IPS DF 4.7 (cell line): ENCODE data around the gene SPEF2.

Source experiments
- DNase-seq: peaks from one replicate; pipeline ENCODE4 v3.0.0-alpha.2; 2013; ENCODE audit warnings: low spot score; ENCODE audit errors: extremely low read depth

The SPEF2 gene

GRCh38 chr5:35698047-35698808 lies 80.6 kb downstream of the SPEF2 start:
- DNase-seq = no peak

GRCh38 chr5:35707659-35708058 lies 90.0 kb downstream of the SPEF2 start:
- DNase-seq = no peak

- no peak for DNase-seq
These were observed 92.0 kb downstream of the SPEF2 start for GRCh38 chr5:35709688-35710087.

- peak; percentile 3 for DNase-seq
These were observed 100.1 kb downstream of the SPEF2 start for GRCh38 chr5:35717718-35718117.

- no peak for DNase-seq
These were observed 118.1 kb downstream of the SPEF2 start for GRCh38 chr5:35735718-35736117.

GRCh38 chr5:35736280-35736679 lies 118.6 kb downstream of the SPEF2 start:
- no peak for DNase-seq

GRCh38 chr5:35741126-35741716 lies 123.6 kb downstream of the SPEF2 start:
- no peak for DNase-seq

GRCh38 chr5:35741971-35742370 lies 124.3 kb downstream of the SPEF2 start:
- no peak for DNase-seq

GRCh38 chr5:35743644-35744043 lies 126.0 kb downstream of the SPEF2 start:
- DNase-seq = no peak

- DNase-seq = no peak
These were observed 127.5 kb downstream of the SPEF2 start for GRCh38 chr5:35745193-35745592.

GRCh38 chr5:35745660-35746059 lies 128.0 kb downstream of the SPEF2 start:
- no peak for DNase-seq

- no peak for DNase-seq
These were observed 134.3 kb downstream of the SPEF2 start for GRCh38 chr5:35752012-35752411.

- no peak for DNase-seq
These were observed 135.8 kb downstream of the SPEF2 start for GRCh38 chr5:35753500-35753899.

GRCh38 chr5:35754481-35754880 lies 136.8 kb downstream of the SPEF2 start:
- peak; percentile 44 for DNase-seq

- no peak for DNase-seq
These were observed 138.3 kb downstream of the SPEF2 start for GRCh38 chr5:35755966-35756365.

- no peak for DNase-seq
These were observed 140.6 kb downstream of the SPEF2 start for GRCh38 chr5:35758151-35758724.

- DNase-seq = no peak
These were observed 143.9 kb downstream of the SPEF2 start for GRCh38 chr5:35761541-35761940.

- no peak for DNase-seq
These were observed 144.7 kb downstream of the SPEF2 start for GRCh38 chr5:35762368-35762767.

- DNase-seq = no peak
These were observed 148.3 kb downstream of the SPEF2 start for GRCh38 chr5:35765921-35766320.

GRCh38 chr5:35771300-35771699 lies 153.6 kb downstream of the SPEF2 start:
- DNase-seq = no peak

- DNase-seq = no peak
These were observed 154.2 kb downstream of the SPEF2 start for GRCh38 chr5:35771839-35772238.

GRCh38 chr5:35773967-35774366 lies 156.3 kb downstream of the SPEF2 start:
- DNase-seq = no peak

GRCh38 chr5:35776757-35777156 lies 159.1 kb downstream of the SPEF2 start:
- no peak for DNase-seq
